GM12801 (cell line): Measurements from ENCODE around the gene HS3ST2.

Experiments
- CTCF ChIP-seq: IDR thresholded peaks from one replicate; pipeline ENCODE4 v1.5.1; 2011; ENCODE audit warnings: control low read depth; ENCODE audit not compliant: insufficient read length; ENCODE audit errors: extremely low read depth

The HS3ST2 gene

GRCh38 chr16:22879466-22879865 is 65.5 kb downstream of the HS3ST2 start:
- no peak for TF ChIP-seq CTCF

GRCh38 chr16:22882981-22883380 is 69.0 kb downstream of the HS3ST2 start:
- no peak for TF ChIP-seq CTCF

- no peak for TF ChIP-seq CTCF
Measured at GRCh38 chr16:22885951-22886350, 72.0 kb downstream of the HS3ST2 start.

- no peak for TF ChIP-seq CTCF
Measured at GRCh38 chr16:22886927-22887326, 73.0 kb downstream of the HS3ST2 start.

- no peak for TF ChIP-seq CTCF
Measured at GRCh38 chr16:22887445-22887844, 73.5 kb downstream of the HS3ST2 start.

GRCh38 chr16:22888791-22889190 is 74.8 kb downstream of the HS3ST2 start:
- TF ChIP-seq CTCF: no peak

- no peak for TF ChIP-seq CTCF
Measured at GRCh38 chr16:22890976-22891375, 77.0 kb downstream of the HS3ST2 start.

GRCh38 chr16:22897184-22897583 is 83.2 kb downstream of the HS3ST2 start:
- TF ChIP-seq CTCF: no peak
